ENCODE results near the gene ZNF845.
"Not testable (repeated sequence)": the region's sequence is repeated elsewhere in the genome, so short reads cannot be mapped to it uniquely, and the experiment has no call there.

Gene ZNF845

GRCh38 chr19:53333463-53334449 lies at the start of gene ZNF845:
ZNF845 (plus strand) TSS chr19:53333749; CDS start chr19:53341308, 7,559 bp downstream.
- peak; percentile 99 for DNase-seq

DNA sequence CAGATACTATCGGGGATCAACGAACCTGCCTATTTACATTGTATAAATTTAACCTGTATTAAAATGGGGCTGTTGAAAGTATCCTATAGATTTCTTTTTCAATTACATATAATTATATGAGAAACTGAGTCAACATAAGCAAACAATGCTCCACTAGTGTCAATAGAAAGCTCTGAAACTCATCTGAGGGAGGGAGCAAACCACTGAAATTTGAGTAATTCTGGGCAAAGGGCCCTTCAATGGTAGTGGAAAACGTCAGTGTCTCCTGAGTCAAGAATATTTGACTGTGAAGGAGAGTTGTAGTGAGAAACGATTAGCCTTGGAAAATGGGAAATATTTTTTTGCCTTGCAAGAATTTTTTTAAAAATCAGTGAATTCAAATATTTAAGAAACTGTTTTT lies 48.5 kb upstream of the ZNF845 start:
- no peak for DNase-seq

GRCh38 chr19:53290758-53291549 lies 42.6 kb upstream of the ZNF845 start:
- no peak for DNase-seq

- no peak for DNase-seq
These were observed 38.6 kb upstream of the ZNF845 start for GRCh38 chr19:53294786-53295441.

GRCh38 chr19:53301341-53301740 lies 32.2 kb upstream of the ZNF845 start:
- not testable (repeated sequence) for DNase-seq

- no peak for DNase-seq
These were observed 25.2 kb upstream of the ZNF845 start for GRCh38 chr19:53308339-53308811.

DNA sequence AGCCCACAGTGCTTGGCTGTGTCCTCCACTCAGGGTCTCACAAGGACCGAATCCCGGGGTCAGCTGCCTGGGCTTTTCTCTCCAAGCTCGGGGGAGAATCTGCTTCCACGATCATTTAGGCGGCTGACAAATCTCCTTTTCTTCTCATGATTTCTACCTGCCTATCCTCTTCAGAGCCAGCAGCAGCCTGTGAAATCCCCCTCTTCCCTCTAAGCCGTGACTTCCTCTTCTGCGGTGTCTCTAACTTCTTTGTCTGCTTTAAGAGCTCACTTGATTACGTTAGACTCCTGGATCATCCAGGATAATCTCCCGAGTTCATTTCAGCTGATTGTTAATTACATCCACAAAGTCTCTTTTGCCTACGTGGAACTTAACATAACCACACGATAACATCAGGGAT lies 22.5 kb upstream of the ZNF845 start:
- DNase-seq = no peak

DNA sequence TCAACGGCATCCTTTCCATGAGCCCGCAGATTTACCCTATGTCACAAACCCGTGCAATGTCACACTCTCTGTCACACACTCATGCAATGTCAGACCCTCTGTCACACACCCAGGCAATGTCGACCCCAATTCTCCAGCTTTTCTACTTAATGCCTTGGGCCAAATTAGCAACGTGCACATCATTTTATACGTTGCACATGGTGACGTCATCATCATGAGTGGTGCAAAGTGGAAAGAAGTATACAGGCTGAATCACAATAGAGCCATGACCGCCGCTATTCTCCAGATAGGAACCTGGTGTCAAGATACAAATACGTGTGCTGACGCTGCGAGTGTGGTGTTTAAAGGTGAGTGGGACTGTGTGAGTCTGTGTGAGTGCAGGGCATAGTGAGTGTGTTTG lies 21.7 kb upstream of the ZNF845 start:
- no peak for DNase-seq

DNA sequence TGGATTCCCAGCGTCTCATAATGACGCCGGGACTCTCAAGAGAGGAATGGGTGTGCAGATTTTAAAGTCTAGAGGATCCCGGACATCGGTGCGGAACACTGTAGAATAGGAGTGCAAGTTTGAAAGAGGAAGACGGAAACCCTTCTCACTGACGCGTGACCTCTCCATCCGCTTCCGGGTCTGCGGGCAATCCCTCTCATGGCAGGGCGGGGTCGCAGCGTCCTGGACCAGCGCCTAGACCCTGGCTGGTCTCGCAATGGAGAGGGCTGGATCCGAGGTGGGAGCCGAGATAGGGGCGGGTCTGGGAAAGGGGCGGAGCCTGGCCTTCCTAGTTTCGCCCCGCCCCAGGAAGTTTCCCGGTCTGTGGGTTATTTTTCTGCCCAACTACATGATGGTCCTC lies 4.6 kb upstream of the ZNF845 start:
- peak; percentile 57 for DNase-seq

DNA sequence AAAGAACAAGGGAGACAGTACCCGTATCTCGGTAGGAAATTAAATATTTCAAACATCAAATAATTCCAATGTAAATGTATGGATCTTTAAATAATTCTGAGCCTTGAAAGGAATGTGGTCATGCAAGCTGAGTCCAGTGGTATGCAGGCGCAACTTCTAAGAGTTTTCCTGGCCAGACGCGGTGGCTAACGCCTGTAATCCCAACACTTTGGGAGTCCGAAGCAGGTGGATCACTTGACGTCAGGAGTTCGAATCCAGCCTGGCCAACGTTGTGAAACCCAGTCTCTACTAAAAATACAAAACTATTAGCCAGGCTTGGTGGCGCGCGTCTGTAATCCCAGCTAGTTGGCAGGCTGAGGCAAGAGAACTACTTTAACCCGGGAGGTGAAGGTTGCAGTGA lies 1.1 kb upstream of the ZNF845 start:
- no peak for DNase-seq

- no peak for DNase-seq
These were observed 485 bp upstream of the ZNF845 start for GRCh38 chr19:53333066-53333462.

DNA sequence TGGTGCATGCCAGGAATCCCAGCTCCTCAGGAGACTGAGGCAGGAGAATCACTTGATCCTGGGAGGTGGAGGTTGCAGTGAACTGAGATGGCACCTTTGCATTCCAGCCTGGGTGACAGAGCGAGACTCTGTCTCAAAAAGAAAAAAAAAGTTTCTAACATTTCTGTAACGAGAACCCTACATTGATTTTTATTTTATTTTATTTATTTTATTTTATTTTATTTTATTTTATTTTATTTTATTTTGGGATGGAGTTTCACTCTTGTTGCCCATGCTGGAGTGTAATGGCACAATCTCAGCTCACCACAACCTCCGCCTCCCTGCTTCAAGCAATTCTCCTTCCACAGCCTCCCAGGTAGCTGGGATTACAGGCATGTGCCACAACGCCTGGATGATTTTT lies 10.9 kb downstream of the ZNF845 start:
- not testable (repeated sequence) for DNase-seq

DNA sequence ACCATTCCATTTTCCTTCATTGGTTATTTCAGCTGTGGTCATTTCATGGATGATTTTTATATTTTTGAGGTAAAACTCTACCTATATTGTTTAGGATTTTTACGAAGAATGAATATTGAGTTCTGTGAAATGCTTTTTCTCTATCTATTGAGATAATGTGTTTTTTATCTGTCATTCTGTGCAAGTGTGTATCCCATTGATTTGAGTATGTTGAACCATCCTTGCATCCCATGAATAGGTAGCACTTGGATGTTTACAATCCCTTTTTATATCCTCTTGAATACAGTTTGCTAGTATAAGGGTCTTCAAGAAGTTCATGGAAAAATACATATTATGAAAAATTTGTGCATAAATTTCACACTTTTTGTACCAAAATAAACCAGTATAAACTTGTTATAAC lies 22.2 kb downstream of the ZNF845 start:
- DNase-seq = no peak

DNA sequence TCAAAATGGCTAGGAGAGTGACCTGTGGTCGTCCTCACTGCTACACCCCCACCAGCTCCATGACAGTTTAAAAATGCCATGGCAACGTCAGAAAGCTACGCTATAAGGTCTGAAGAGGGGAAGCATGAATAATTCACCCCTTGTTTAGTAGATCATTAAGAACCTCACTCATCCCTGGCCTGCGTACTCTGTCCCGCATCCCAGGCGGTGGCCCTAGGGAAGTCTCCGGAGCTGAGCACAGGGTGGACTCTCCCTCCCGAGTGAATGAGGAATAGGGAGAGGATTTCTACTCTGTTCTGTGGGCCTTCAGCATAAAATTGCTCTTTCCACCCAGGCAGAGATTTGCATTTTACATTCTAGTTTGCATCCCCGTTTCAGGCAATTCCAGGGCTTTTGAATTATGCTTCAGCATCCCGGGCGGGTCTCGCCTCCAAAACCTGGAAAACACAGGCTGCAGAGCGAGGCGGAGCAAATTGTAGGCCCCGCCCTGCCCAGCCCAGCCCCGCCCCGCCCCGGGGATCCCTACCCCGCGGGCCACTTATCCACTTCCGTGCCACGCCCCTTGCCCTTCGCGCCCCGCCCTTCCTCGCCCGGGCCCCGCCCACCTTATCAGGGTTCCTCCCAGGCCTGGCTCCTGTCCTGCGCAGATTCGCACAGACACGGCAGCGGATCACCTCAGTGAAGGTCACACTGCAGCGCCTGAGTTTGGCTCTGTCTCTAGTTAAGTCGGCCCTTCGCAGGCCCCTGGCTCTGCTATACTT lies 24.5 kb downstream of the ZNF845 start:
- no peak for DNase-seq

- not testable (repeated sequence) for DNase-seq
These were observed 26.5 kb downstream of the ZNF845 start for GRCh38 chr19:53360056-53360455.

DNA sequence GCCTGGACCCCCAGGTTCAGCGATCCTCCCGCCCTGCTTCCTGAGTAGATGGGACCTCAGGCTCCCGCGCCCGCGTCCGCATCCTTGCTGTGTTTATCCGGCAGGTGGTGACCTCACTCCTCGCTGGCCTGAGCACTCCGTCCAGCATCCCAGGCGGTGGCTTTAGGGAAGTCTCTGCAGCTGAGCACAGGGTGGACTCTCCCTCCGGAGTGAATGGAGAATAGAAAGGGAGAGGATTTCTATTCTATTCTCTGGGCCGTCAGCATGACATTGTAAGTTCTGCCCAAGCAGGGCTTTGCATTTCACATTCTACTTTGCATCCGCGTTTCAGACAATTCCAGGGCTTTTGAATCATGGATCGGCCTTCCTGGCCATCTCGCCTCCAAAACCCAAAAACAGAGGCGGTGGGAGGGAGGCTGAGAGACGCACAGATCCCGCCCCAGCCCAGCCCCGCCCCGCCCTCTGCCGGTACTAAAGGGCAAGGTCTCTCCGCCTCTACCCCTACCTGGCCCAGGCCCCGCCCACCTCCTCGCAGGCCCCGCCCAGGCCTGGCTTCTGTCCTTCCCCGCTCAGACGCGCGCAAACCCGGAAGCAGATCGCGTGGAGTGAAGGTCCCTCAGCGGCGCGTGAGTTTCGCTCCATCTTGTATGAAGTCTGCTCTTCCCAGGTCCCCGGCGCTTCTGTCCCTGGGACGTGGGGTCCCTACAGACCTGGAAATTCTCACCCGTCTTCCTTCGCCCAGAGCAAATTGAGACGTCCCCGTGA lies 31.8 kb downstream of the ZNF845 start, which contains the start of gene ZNF525:
TSS of gene ZNF525 (plus strand) at position 572 of the 765 bp plus-strand sequence. CDS start 6,577 bp downstream, outside the sequence.
- DNase-seq = peak; percentile 98

DNA sequence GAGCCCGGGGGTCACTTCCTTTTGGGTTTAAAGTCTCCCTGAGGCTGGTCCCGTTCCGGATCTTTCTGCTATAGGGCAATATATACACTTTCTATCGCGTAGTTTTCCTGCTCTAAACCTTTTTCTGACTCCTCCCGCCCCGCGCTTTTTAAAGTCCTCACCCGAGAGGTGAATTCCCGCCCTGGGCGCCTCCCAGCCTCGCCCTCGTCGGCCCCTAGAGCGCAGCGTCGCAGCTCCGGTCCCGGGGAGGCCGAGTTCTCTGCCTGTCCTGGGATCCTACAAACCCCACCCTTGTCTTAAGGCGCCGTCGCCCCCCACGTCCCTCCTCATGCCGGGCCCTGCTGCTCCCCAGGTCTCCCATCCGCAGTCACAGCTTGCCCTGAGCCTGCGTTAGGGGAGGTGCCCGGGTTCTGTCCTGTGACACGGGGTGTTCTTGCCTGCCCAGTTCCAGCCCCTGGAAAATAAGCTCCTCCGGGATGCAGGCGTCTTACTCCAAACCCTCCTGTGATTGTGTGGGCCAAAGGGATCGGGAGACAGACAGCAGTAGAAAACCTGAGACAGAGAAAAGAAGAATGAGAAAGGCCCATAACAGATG lies 32.4 kb downstream of the ZNF845 start:
- DNase-seq = no peak

- DNase-seq = no peak
These were observed 38.6 kb downstream of the ZNF845 start for GRCh38 chr19:53372196-53372595.

GRCh38 chr19:53374288-53374687 lies 40.7 kb downstream of the ZNF845 start:
- no peak for DNase-seq

DNA sequence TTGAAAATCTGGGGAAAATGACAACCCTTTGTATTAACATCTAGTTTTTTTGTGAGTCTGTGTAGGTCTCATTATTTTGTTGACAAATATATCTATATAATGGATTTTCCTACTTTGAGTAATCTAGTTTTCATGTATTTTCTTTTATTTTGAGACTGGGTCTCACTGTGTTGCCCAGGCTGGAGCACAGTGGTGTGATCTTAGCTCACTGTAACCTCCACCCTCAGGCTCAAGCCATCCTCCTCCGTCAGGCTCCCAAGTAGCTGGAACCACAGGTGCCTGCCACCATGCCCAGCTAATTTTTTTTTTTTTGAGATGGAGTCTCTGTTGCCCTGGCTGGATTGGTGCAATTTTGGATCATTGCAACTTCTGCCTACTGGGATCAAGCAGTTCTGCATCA lies 41.2 kb downstream of the ZNF845 start:
- no peak for DNase-seq

GRCh38 chr19:53381376-53381775 lies 47.8 kb downstream of the ZNF845 start:
- no peak for DNase-seq
